ENCODE results near the gene MAP3K13.
"Not testable (repeated sequence)": the region's sequence is repeated elsewhere in the genome, so short reads cannot be mapped to it uniquely, and the experiment has no call there.

- TF ChIP-seq, protein P1, sequence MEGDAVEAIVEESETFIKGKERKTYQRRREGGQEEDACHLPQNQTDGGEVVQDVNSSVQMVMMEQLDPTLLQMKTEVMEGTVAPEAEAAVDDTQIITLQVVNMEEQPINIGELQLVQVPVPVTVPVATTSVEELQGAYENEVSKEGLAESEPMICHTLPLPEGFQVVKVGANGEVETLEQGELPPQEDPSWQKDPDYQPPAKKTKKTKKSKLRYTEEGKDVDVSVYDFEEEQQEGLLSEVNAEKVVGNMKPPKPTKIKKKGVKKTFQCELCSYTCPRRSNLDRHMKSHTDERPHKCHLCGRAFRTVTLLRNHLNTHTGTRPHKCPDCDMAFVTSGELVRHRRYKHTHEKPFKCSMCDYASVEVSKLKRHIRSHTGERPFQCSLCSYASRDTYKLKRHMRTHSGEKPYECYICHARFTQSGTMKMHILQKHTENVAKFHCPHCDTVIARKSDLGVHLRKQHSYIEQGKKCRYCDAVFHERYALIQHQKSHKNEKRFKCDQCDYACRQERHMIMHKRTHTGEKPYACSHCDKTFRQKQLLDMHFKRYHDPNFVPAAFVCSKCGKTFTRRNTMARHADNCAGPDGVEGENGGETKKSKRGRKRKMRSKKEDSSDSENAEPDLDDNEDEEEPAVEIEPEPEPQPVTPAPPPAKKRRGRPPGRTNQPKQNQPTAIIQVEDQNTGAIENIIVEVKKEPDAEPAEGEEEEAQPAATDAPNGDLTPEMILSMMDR (IDR thresholded peaks at IDR 0.05) = not testable (repeated sequence)
- not testable (repeated sequence) for TF ChIP-seq POLR2AphosphoS5 (IDR thresholded peaks at IDR 0.05)
Observed at GRCh38 chr3:185418561-185418977, 55.6 kb downstream of the MAP3K13 start.

All from sigmoid colon (tissue), 4 donors.